Body of pancreas (tissue), 4 donors: ENCODE results near the gene RAB3GAP2. TPM values are rescaled to one million over a fixed set of nuclear protein-coding genes. Genes with fewer than 3 reads are reported as not detected.

Experiments used
- ATAC-seq: fragments of 150-250 bp; one replicate; pipeline ENCODE4 v1.9.1; 2016
- DNase-seq, 4 donors: peaks; one replicate each; pipeline ENCODE4 v3.0.0-alpha.2; 2019
- H3K27ac ChIP-seq, 4 donors: fragments of 200-600 bp; sonication (generic); 1 replicate in 3 of 4; 2 replicates in 1 of 4; pipeline versions ENCODE4 v1.5.1 to v1.6.1; 2016 to 2019; ENCODE audit warnings: mild to moderate bottlenecking in 1 of 4, mixed read lengths in 1 of 4, moderate library complexity in 1 of 4
- H3K27me3 ChIP-seq, 2 donors: fragments of 200-600 bp; sonication (generic); one replicate each; pipeline ENCODE4 v1.6.0; 2016; ENCODE audit warnings: mild to moderate bottlenecking in 1 of 2
- H3K36me3 ChIP-seq, 2 donors: fragments of 200-600 bp; sonication (generic); replicated peaks in 1 of 2; 2 replicates each; pipeline ENCODE4 v1.5.1; 2016; ENCODE audit warnings: low read depth in 2 of 2; ENCODE audit not compliant: insufficient read depth in 1 of 2
- H3K4me1 ChIP-seq: fragments of 200-600 bp; sonication (generic); one replicate; pipeline ENCODE4 v1.6.0; 2016
- H3K4me3 ChIP-seq, 2 donors: fragments of 200-600 bp; sonication (generic); 1 replicate in 1 of 2; 2 replicates in 1 of 2; pipeline ENCODE4 v1.5.1; 2016 to 2019
- H3K9me3 ChIP-seq, 3 donors: fragments of 200-600 bp; sonication (generic); 1 replicate in 2 of 3; 2 replicates in 1 of 3; pipeline ENCODE4 v1.5.1; 2016
- CTCF ChIP-seq, 7 experiments: fragments of 450-650 bp in 4 of 7; fragments of 200-600 bp in 3 of 7; sonication (generic) in 3 of 7; IDR thresholded peaks; one replicate each; pipeline ENCODE4 v1.5.1; 2016 to 2019; ENCODE audit warnings: antibody characterized with exemption in 7 of 7
- POLR2A ChIP-seq, 3 donors: fragments of 450-650 bp; IDR thresholded peaks; one replicate each; pipeline ENCODE4 v1.6.1; 2016; ENCODE audit warnings: antibody characterized with exemption in 3 of 3, mild to moderate bottlenecking in 2 of 3
- WGBS, 2 donors: methylation state at CpG; one replicate each; pipeline ENCODE4 v1.1.5; 2017; 5-methylcytosine and 5-hydroxymethylcytosine counted together
- intact Hi-C: fragments of 100-400 bp; cut with DNase I; formaldehyde crosslinking; loops from one replicate; pipeline ENCODE4 v1.15.1; 2023
- total RNA-seq, 2 donors: library from RNA; depleted of rRNA; stranded (reverse); fragments of >200 nt; gene quantifications; one replicate each; pipeline ENCODE4 v1.1.0, GENCODE V29; 2016

RAB3GAP2 gene
- total RNA-seq, 2 donors from 2014 or later = 14.5 to 17.5 TPM

DNA sequence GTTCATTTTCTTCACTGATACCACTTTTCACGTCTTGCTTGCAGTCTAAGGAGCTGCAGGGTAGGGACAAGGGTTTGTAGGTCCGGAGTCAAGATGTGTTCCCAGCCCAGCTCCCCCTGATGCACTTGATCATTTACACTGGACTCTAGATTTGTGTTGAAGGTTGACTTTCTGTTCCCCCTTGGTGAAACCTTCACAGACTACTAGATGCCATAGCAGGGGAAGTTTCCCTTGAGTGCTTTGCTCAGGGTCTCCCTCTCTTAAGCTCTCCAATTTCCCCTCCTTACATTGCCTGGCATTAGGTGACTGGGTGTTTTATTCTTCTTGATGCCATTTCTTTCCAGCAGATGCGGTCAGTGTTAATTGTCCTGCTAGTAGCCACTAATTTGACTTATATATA, 8.0 kb upstream of the RAB3GAP2 start:
- Histone ChIP-seq H3K9me3 (no peaks in the 10 kb centered on the region), H3K36me3 (no peaks in the 10 kb centered on the region), H3K27ac (no peak overlapping the region), H3K4me3 (no peak overlapping the region), H3K27me3 (no peaks in the 10 kb centered on the region), H3K4me1 (no peaks in the 10 kb centered on the region)
- DNase-seq = no peak
- WGBS, 2 donors = 67 to 86% methylated on average over 3 of the region's 3 CpGs
- no peak for TF ChIP-seq POLR2A (IDR thresholded peaks at IDR 0.05)
- no peak for TF ChIP-seq CTCF (IDR thresholded peaks at IDR 0.05)
- intact Hi-C loops = no loop called here
- ATAC-seq = no peak

DNA sequence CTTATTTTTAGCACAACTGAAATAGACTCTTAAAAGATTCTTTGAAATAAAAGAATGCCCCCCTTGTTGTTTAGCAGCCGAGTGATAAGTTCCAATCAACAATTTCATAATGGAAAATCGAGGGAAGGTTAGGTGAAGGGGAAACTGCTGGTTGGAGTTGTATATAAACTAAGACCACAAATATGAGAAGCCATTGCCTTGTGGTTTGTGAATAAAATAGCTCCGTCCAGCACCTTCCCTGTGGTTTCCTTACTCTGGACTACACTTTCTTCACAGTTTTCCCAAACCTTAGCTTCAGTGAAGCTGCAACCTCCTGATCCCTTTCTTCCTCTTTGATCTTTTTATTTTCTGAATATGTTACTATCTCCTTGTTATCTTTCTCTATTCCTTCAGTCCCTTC, 6.7 kb upstream of the RAB3GAP2 start:
- DNase-seq (no peak), ATAC-seq (no peak)
- Histone ChIP-seq H3K4me1 (no peaks in the 10 kb centered on the region), H3K9me3 (no peaks in the 10 kb centered on the region), H3K4me3 (no peak overlapping the region), H3K27me3 (no peaks in the 10 kb centered on the region), H3K36me3 (no peaks in the 10 kb centered on the region), H3K27ac (no peak overlapping the region)
- intact Hi-C loops = no loop called here
- WGBS, 2 donors = 41 to 47% methylated on average over 3 of the region's 3 CpGs
- TF ChIP-seq POLR2A (IDR thresholded peaks at IDR 0.05) = no peak
- no peak for TF ChIP-seq CTCF (IDR thresholded peaks at IDR 0.05)

GRCh38 chr1:220275430-220275829, 3.2 kb upstream of the RAB3GAP2 start:
- Histone ChIP-seq H3K4me3 (no peak overlapping the region), H3K27me3 (no peaks in the 10 kb centered on the region), H3K36me3 (no peaks in the 10 kb centered on the region), H3K9me3 (no peaks in the 10 kb centered on the region), H3K27ac (no peak overlapping the region), H3K4me1 (peaks cover 6% of the 10 kb centered on the region)
- no peak for DNase-seq
- intact Hi-C loops = no loop called here
- no peak for ATAC-seq
- TF ChIP-seq POLR2A (IDR thresholded peaks at IDR 0.05) (no peak), CTCF (IDR thresholded peaks at IDR 0.05) (no peak)
- 63 to 71% methylated on average over 6 of the region's 6 CpGs for WGBS, 2 donors

- 83 to 88% methylated on average over 2 of the region's 2 CpGs for WGBS, 2 donors
- ATAC-seq (no peak), DNase-seq (no peak)
- H3K4me1 ChIP-seq = peaks cover 17% of the 10 kb centered on the region
- no peak overlapping the region for H3K4me3 ChIP-seq
- no peaks in the 10 kb centered on the region for H3K27me3 ChIP-seq
- intact Hi-C loops = no loop called here
- no peak overlapping the region for H3K27ac ChIP-seq
- no peaks in the 10 kb centered on the region for H3K9me3 ChIP-seq
- TF ChIP-seq POLR2A (IDR thresholded peaks at IDR 0.05) (no peak), CTCF (IDR thresholded peaks at IDR 0.05) (no peak)
- no peaks in the 10 kb centered on the region for H3K36me3 ChIP-seq
Observed at GRCh38 chr1:220274251-220274855, 2.1 kb upstream of the RAB3GAP2 start.

- TF ChIP-seq CTCF (IDR thresholded peaks at IDR 0.05) (no peak), POLR2A (IDR thresholded peaks at IDR 0.05) (no peak)
- Histone ChIP-seq H3K27me3 (no peaks in the 10 kb centered on the region), H3K27ac (peak overlapping the region; percentile 71 to 89 (median 80)), H3K4me3 (peak overlapping the region; percentile 5 to 76), H3K36me3 (no peaks in the 10 kb centered on the region), H3K4me1 (peaks cover 21% of the 10 kb centered on the region), H3K9me3 (no peaks in the 10 kb centered on the region)
- 0 to 1% methylated on average over 5 of the region's 5 CpGs for WGBS, 2 donors
- DNase-seq (no peak), ATAC-seq (no peak)
- intact Hi-C loops = no loop called here
Observed at GRCh38 chr1:220272841-220273090, 513 bp upstream of the RAB3GAP2 start.
